ENCODE data around the gene GALNT10. TPM values are rescaled to one million over a fixed set of nuclear protein-coding genes. Genes with fewer than 3 reads are reported as not detected.

GALNT10 gene
- total RNA-seq, 1 donor from 2014 or later, result 178 TPM

DNA sequence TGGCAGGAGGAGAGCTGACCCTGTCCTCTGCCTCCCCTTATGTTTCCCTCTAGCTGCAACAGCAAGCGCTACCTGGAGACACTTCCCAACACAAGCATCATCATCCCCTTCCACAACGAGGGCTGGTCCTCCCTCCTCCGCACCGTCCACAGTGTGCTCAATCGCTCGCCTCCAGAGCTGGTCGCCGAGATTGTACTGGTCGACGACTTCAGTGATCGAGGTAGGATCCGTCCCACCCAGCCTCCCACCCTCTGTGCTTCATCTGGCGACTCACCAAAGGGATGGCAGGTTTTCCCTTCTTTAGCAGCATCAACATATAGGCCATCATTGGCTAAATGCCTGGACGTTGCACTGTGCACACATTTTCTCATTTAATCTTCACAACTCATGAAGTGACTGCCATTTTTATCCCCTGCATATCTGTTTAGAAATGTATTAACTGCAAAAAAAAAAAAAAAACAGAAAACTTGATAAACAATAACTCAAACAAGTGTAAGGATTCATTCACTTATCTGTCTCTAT lies 139.0 kb downstream of the GALNT10 start:
- Mint-ChIP-seq H3K36me3 (ENCODE audit: unreplicated experiment) (peaks cover 30% of the 10 kb centered on the region), H3K9me3 (ENCODE audit: unreplicated experiment) (no peaks in the 10 kb centered on the region), H3K27me3 (ENCODE audit: unreplicated experiment) (no peaks in the 10 kb centered on the region), H3K4me1 (ENCODE audit: unreplicated experiment) (peaks cover 11% of the 10 kb centered on the region), H3K27ac (ENCODE audit: unreplicated experiment) (no peak overlapping the region), H3K4me3 (ENCODE audit: unreplicated experiment) (no peak overlapping the region)
- no peak for DNase-seq (ENCODE audit: extremely low spot score, unreplicated experiment)
- no peak for TF ChIP-seq CTCF (IDR thresholded peaks at IDR 0.05)

- Mint-ChIP-seq H3K9me3 (ENCODE audit: unreplicated experiment) (no peaks in the 10 kb centered on the region), H3K27ac (ENCODE audit: unreplicated experiment) (no peak overlapping the region), H3K27me3 (ENCODE audit: unreplicated experiment) (no peaks in the 10 kb centered on the region), H3K4me3 (ENCODE audit: unreplicated experiment) (no peak overlapping the region), H3K36me3 (ENCODE audit: unreplicated experiment) (peaks cover 33% of the 10 kb centered on the region), H3K4me1 (ENCODE audit: unreplicated experiment) (peaks cover 17% of the 10 kb centered on the region)
- TF ChIP-seq CTCF (IDR thresholded peaks at IDR 0.05), result no peak
- no peak for DNase-seq (ENCODE audit: extremely low spot score, unreplicated experiment)
Observed at GRCh38 chr5:154330097-154330667, 139.6 kb downstream of the GALNT10 start.

DNA sequence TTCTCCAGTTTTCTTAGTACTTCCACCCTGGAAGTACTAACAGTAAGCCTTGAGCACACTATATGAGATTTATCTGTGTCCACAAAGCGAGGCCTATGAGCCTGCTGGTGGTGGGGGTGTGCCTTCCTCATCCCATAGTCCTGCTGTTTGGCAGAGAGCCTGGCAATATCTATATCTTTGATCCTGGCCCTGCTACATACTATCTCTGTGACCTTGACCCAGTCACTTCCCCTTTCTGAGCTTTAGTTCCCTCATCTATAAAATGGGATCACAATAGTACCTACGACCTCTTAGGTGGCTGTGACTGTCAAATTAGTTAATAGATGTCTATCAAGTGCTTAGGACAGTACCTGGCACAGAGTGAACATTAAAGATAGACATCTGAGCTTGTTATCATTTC lies 140.7 kb downstream of the GALNT10 start:
- Mint-ChIP-seq H3K36me3 (ENCODE audit: unreplicated experiment) (peaks cover 40% of the 10 kb centered on the region), H3K27ac (ENCODE audit: unreplicated experiment) (no peak overlapping the region), H3K4me3 (ENCODE audit: unreplicated experiment) (no peak overlapping the region), H3K4me1 (ENCODE audit: unreplicated experiment) (peaks cover 23% of the 10 kb centered on the region), H3K27me3 (ENCODE audit: unreplicated experiment) (no peaks in the 10 kb centered on the region), H3K9me3 (ENCODE audit: unreplicated experiment) (no peaks in the 10 kb centered on the region)
- TF ChIP-seq CTCF (IDR thresholded peaks at IDR 0.05), result no peak
- no peak for DNase-seq (ENCODE audit: extremely low spot score, unreplicated experiment)

GRCh38 chr5:154331924-154332323 lies 141.4 kb downstream of the GALNT10 start:
- peaks cover 46% of the 10 kb centered on the region for H3K36me3 Mint-ChIP-seq (ENCODE audit: unreplicated experiment)
- H3K9me3 Mint-ChIP-seq (ENCODE audit: unreplicated experiment), result no peaks in the 10 kb centered on the region
- no peaks in the 10 kb centered on the region for H3K27me3 Mint-ChIP-seq (ENCODE audit: unreplicated experiment)

DNA sequence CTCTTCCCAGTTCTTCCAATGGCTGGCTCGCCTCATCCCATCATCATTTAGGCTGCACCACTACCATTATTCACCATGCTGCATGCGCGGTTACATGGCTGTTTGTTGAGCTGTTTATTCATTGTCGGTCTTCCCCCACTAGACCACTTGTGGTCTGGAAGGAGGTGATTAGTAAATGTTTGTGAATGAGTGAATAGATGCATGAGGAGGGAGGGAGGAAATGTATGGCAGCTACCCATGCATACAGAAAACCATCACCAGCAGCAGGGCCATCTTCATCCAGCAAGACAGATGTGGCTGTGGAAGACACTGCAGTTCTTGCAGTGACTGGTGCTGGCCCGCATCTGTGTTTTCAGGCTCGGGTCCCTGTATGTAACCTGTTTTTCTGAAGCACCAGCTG lies 141.9 kb downstream of the GALNT10 start:
- H3K4me3 Mint-ChIP-seq (ENCODE audit: unreplicated experiment), result no peak overlapping the region
- no peaks in the 10 kb centered on the region for H3K9me3 Mint-ChIP-seq (ENCODE audit: unreplicated experiment)
- no peak for TF ChIP-seq CTCF (IDR thresholded peaks at IDR 0.05)
- H3K27me3 Mint-ChIP-seq (ENCODE audit: unreplicated experiment), result no peaks in the 10 kb centered on the region
- no peak for DNase-seq (ENCODE audit: extremely low spot score, unreplicated experiment)
- peaks cover 49% of the 10 kb centered on the region for H3K36me3 Mint-ChIP-seq (ENCODE audit: unreplicated experiment)
- no peak overlapping the region for H3K27ac Mint-ChIP-seq (ENCODE audit: unreplicated experiment)
- peaks cover 23% of the 10 kb centered on the region for H3K4me1 Mint-ChIP-seq (ENCODE audit: unreplicated experiment)

More at GRCh38 chr5:154331924-154332323, 141.4 kb downstream of the GALNT10 start:
- DNase-seq (ENCODE audit: extremely low spot score, unreplicated experiment), result no peak
- TF ChIP-seq CTCF (IDR thresholded peaks at IDR 0.05), result no peak
- Mint-ChIP-seq H3K27ac (ENCODE audit: unreplicated experiment) (no peak overlapping the region), H3K4me1 (ENCODE audit: unreplicated experiment) (peaks cover 23% of the 10 kb centered on the region), H3K4me3 (ENCODE audit: unreplicated experiment) (no peak overlapping the region)
